Measurements from ENCODE around the gene GEMIN7. TPM values are rescaled to one million over a fixed set of nuclear protein-coding genes. Genes with fewer than 3 reads are reported as not detected.

The GEMIN7 gene
- total RNA-seq, 4 donors from 2014 or later = 28.7 to 34.2 (median 29.6) TPM; not detected in 1

GRCh38 chr19:45071545-45071938 lies 7.5 kb upstream of the GEMIN7 start:
- DNase-seq = no peak
- Histone ChIP-seq H3K36me3 (peaks cover 0 to 60% (median 0%) of the 10 kb centered on the region in 3 donors), H3K27ac (no peak overlapping the region), H3K27me3 (no peaks in the 10 kb centered on the region), H3K4me3 (no peak overlapping the region), H3K4me1 (peaks cover 0 to 17% (median 4%) of the 10 kb centered on the region in 4 donors), H3K9me3 (no peaks in the 10 kb centered on the region)
- no peak for TF ChIP-seq CTCF (IDR thresholded peaks at IDR 0.05)
- TF ChIP-seq POLR2A (IDR thresholded peaks at IDR 0.05) = no peak

DNA sequence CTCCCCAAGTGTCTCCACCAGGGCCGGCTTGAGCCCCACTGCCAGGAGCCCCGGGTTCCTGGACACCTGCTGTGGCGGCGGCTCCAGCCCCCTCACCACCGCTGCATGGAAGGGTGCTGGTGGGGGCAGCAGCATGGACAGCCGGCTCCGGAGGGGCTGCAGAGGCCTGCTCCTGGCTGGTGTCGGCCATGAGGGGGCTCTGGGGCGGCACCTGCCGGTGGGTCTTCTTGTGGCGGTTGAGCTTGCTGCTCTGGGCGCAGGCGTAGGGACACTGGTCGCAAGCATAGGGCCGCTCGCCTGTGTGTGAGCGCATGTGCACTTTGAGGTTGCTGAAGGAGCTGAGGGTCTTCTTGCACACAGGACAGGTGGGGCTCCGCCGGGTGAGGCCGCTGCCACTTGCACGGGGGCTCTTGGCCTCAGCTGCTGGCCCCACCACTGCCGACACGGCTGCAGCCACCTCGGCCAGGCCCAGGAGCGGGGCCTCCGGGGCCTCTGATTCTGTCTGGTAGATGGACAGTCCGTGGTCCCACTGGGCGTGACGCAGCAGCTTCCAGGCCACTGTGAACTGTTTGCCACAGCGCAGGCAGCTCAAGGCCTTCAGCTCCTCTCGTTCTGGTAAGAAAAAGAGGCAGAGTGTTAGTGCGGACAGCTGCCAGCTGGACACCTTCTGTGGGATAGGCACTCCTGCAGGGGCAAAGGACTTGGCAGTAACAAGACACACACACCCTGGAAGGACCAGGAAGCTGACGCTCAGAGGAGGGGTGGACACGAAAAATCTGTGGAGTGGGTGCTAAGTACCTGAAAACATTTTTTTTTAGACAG lies 6.9 kb upstream of the GEMIN7 start:
- Histone ChIP-seq H3K36me3 (peaks cover 0 to 53% (median 0%) of the 10 kb centered on the region in 3 donors), H3K9me3 (no peaks in the 10 kb centered on the region), H3K27me3 (no peaks in the 10 kb centered on the region), H3K4me3 (no peak overlapping the region), H3K27ac (no peak overlapping the region), H3K4me1 (peaks cover 0 to 23% (median 7%) of the 10 kb centered on the region in 4 donors)
- no peak for DNase-seq
- TF ChIP-seq CTCF (IDR thresholded peaks at IDR 0.05) (no peak), POLR2A (IDR thresholded peaks at IDR 0.05) (no peak)

- peaks cover 0 to 27% (median 0%) of the 10 kb centered on the region in 3 donors for H3K36me3 ChIP-seq
- no peak for DNase-seq
- peak overlapping the region; percentile 60 to 84 (median 78) for H3K4me3 ChIP-seq
- no peaks in the 10 kb centered on the region for H3K27me3 ChIP-seq
- peak overlapping the region; percentile 84 to 95 (median 90) for H3K27ac ChIP-seq
- H3K4me1 ChIP-seq = peaks cover 0 to 34% (median 11%) of the 10 kb centered on the region in 4 donors
- no peaks in the 10 kb centered on the region for H3K9me3 ChIP-seq
- no peak for TF ChIP-seq CTCF (IDR thresholded peaks at IDR 0.05)
- no peak for TF ChIP-seq POLR2A (IDR thresholded peaks at IDR 0.05)
These were observed 4.2 kb upstream of the GEMIN7 start for GRCh38 chr19:45074744-45075300.

DNA sequence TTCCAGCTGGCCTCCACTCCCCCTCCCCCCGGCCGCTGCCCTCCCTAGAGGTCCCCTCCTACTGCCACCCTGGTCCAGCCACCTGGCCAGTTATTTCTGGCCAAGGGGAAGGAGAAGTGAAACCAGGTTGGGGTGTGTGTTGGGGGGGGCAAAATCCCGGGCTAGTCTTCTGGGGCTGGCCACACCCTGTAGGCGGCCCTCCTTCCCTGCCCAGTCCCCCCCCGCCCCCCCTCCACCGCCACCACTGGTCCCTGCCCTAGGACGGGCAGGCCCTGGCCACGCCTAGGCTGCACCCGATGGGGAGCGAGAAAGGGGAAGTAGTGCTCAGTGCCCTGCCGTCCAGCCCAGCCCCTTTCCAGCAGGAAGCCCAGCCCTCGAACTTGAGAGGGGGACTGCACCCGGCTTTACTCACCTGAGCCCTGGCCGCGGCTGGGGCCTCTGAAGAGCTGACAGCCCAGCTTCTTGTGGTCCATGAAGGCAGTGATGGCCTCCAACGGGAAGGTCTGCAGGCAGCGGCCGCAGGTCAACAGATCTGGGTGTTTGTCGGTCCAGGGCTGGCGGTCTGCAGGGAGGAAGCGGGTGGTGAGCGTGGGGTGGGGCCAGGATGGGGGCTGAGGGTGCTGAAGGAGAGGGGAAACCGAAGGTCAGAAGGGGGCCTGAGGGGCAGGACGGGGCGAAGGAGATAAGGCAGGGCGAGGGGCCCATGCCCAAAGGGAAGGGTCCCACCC lies 3.6 kb upstream of the GEMIN7 start:
- TF ChIP-seq POLR2A (IDR thresholded peaks at IDR 0.05) = peak; percentile 50 to 64
- TF ChIP-seq CTCF (IDR thresholded peaks at IDR 0.05) = no peak
- DNase-seq = peak; percentile 91 to 93 (median 92)
- H3K36me3 ChIP-seq = peaks cover 0 to 21% (median 0%) of the 10 kb centered on the region in 3 donors
- H3K9me3 ChIP-seq = no peaks in the 10 kb centered on the region
- H3K27ac ChIP-seq = peak overlapping the region; percentile 84 to 95 (median 90)
- H3K27me3 ChIP-seq = no peaks in the 10 kb centered on the region
- peak overlapping the region; percentile 60 to 84 (median 78) for H3K4me3 ChIP-seq
- peaks cover 0 to 41% (median 17%) of the 10 kb centered on the region in 4 donors for H3K4me1 ChIP-seq

DNA sequence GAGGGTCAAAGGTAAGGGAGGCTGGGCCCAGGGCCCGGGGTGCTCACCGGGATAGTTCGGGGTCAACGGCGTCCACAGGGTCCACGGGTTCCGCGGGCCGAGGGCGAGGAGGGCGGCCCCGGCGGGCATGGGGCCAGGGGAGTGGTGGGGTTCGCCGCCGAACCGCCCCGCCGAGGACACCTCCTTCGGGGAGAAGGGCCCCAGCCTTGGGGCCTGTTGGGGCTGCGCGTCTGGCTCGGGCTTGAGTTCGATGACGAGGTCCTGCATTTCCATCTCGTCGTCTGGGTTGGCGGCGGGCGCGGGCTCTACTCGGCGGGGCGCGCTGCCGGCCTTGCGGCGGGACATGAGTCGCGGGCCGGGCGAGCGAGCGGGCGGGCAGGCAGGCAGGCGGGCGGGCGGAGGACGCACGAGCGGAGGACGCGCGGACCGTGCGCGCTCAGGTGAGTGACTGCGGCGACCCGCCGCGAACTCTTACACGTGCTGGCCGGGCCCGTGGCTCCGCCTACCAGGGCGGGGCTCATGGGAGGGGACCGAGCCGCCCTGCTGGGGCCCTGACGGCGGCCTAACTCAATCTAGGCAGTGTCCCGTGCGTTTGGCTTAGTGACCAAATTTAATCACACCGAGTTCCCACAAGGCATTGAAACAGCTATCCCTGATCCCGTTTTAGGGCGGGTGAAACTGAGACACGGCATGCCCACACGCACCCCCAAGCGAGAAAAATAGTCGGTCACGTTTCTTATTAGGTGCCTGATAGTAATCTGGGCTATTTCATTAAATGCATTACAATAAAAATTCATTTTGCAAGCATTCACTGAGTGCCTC lies 2.8 kb upstream of the GEMIN7 start, which contains the start of gene ZNF296:
TSS of gene ZNF296 (minus strand) at position 450 of the 822 bp plus-strand sequence. CDS start at position 345, 105 bp downstream.
- Histone ChIP-seq H3K4me3 (peak within 1 kb of the TSS; percentile 60 to 84 (median 78)), H3K9me3 (no peaks in the 10 kb centered on the region), H3K4me1 (peaks cover 0 to 47% (median 17%) of the 10 kb centered on the region in 4 donors), H3K36me3 (peaks cover 0 to 13% (median 0%) of the 10 kb centered on the region in 3 donors), H3K27me3 (no peaks in the 10 kb centered on the region), H3K27ac (peak within 1 kb of the TSS; percentile 84 to 95 (median 90))
- TF ChIP-seq CTCF (IDR thresholded peaks at IDR 0.05) (peak in 1 of 6 experiments; percentile 13), POLR2A (IDR thresholded peaks at IDR 0.05) (peak; percentile 80 to 81)
- DNase-seq = peak; percentile 91 to 95 (median 92)
